Measurements from ENCODE around the gene PDZD2.

The PDZD2 gene

DNA sequence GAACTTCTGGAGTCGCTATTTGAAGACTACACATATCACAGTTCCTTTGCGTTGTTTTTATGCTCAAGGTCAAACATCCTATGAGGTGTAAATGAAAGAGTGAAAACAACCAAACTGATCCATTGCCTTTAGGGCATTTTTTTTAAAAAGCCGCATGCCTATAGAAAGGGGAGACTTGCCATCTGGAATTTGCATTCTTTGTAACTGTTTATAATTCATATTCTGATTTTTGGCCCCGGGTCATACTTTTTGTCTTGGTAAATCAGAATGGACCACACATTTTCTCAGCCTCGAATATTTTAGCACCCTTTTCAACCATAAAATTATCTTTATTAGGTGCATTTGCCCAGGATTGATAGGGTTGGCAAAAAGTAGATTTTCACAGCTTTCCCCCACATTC lies 347.2 kb downstream of the PDZD2 start:
- Histone ChIP-seq H3K4me1 (ENCODE audit: control insufficient read depth, insufficient read depth, low read length) (no peaks in the 10 kb centered on the region), H3K27ac (ENCODE audit: insufficient read depth, low read depth, low read length, poor library complexity, severe bottlenecking) (no peak overlapping the region), H3K27me3 (ENCODE audit: control insufficient read depth, insufficient read depth, low read length, poor library complexity, severe bottlenecking) (no peaks in the 10 kb centered on the region), H3K4me3 (ENCODE audit: insufficient read depth, low read depth, low read length) (no peak overlapping the region), H3K36me3 (ENCODE audit: control insufficient read depth, insufficient read depth, low read length) (no peaks in the 10 kb centered on the region), H3K9me3 (ENCODE audit: control insufficient read depth, low read length) (no peaks in the 10 kb centered on the region)
- WGBS, 2 experiments: 83 to 86% methylated on average over 5 of the region's 5 CpGs

DNA sequence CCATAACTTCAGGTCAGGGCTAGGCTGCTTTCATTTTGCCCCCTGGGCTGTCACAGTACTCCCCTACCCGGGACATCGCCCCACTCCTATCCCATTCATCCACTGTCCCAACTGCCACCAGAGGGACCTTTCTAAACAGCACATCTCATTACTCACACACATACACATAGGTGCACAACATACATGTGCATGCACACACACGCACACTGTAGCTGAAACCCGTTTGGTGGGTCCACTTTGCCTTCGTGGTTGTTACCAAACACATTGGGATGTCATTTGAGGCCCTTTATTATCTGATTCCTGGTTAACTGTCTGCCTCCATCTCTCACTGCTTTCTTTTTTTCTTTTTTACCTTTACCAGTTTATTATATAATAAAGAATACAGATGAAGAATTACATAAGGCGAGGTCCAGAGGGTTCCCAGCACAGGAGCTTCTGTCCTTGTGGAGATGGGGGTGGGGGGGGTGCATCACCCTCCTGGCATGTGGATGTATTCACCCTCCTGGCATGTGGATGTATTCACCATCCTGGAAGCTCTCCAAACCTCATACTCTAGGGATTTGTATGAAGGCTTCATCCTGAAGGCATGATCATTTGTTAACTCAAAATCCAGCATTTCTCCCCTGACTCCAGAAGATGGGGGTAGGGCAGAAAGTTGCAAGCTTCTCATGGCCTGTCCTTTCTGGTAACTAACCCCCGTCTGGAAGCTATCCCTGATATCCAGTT lies 349.2 kb downstream of the PDZD2 start:
- 94 to 95% methylated on average over 7 of the region's 7 CpGs for WGBS, 2 experiments
- H3K4me1 ChIP-seq (ENCODE audit: control insufficient read depth, insufficient read depth, low read length): no peaks in the 10 kb centered on the region
- no peak overlapping the region for H3K4me3 ChIP-seq (ENCODE audit: insufficient read depth, low read depth, low read length)
- no peaks in the 10 kb centered on the region for H3K9me3 ChIP-seq (ENCODE audit: control insufficient read depth, low read length)
- no peaks in the 10 kb centered on the region for H3K36me3 ChIP-seq (ENCODE audit: control insufficient read depth, insufficient read depth, low read length)
- no peak overlapping the region for H3K27ac ChIP-seq (ENCODE audit: insufficient read depth, low read depth, low read length, poor library complexity, severe bottlenecking)
- H3K27me3 ChIP-seq (ENCODE audit: control insufficient read depth, insufficient read depth, low read length, poor library complexity, severe bottlenecking): no peaks in the 10 kb centered on the region

DNA sequence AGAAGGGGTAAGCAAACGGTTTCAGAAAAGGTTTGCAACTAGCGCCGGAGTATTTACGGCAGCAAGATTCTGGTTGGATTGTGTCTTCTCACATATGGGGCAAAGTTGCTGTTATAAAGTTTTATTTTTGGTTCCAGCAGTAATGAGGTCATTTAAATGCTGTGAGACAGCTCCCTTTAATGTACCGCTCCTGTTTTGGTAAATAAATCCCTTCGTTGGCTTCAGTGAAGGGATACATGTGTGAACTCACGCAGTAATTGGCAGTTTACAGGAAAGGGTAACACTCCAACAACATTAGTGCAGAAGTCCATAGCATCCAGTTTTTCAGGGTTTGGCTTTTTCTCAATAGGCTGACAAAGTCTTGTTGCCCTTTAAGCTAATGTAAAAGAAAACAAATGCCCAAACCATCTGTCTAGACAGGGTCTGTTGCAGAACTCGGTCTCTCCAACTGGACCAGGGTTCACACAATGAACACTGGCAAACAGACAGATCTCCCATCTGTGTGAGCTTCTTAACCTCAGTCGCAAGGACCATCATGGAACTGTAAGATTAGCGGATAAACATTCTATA lies 351.2 kb downstream of the PDZD2 start:
- no peak overlapping the region for H3K4me3 ChIP-seq (ENCODE audit: insufficient read depth, low read depth, low read length)
- H3K4me1 ChIP-seq (ENCODE audit: control insufficient read depth, insufficient read depth, low read length): no peaks in the 10 kb centered on the region
- no peak overlapping the region for H3K27ac ChIP-seq (ENCODE audit: insufficient read depth, low read depth, low read length, poor library complexity, severe bottlenecking)
- H3K9me3 ChIP-seq (ENCODE audit: control insufficient read depth, low read length): no peaks in the 10 kb centered on the region
- no peaks in the 10 kb centered on the region for H3K36me3 ChIP-seq (ENCODE audit: control insufficient read depth, insufficient read depth, low read length)
- 96 to 97% methylated on average over 10 of the region's 10 CpGs for WGBS, 2 experiments
- H3K27me3 ChIP-seq (ENCODE audit: control insufficient read depth, insufficient read depth, low read length, poor library complexity, severe bottlenecking): no peaks in the 10 kb centered on the region

DNA sequence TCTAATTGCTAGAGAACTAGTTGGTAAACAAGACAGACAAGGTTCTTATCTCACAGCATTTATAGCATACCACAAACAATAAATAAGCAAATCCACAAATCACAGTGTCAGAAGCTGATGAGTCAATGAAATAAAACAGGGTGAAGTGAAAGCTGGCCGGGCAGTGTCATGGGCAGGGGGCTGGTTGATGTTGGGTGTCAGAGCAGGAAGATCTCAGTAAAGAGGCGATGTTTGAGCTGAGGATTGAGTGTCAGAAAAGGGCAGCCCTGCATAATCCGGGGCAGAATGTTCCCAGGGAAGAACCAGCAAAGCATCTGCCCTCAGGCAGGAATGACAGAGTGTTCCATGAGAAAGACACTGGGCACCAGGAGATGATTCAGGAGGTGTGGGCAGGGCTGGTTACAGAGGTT lies 351.8 kb downstream of the PDZD2 start:
- H3K9me3 ChIP-seq (ENCODE audit: control insufficient read depth, low read length): no peaks in the 10 kb centered on the region
- H3K4me1 ChIP-seq (ENCODE audit: control insufficient read depth, insufficient read depth, low read length): no peaks in the 10 kb centered on the region
- WGBS, 2 experiments: 86 to 87% methylated on average over 3 of the region's 3 CpGs
- H3K27me3 ChIP-seq (ENCODE audit: control insufficient read depth, insufficient read depth, low read length, poor library complexity, severe bottlenecking): no peaks in the 10 kb centered on the region
- no peaks in the 10 kb centered on the region for H3K36me3 ChIP-seq (ENCODE audit: control insufficient read depth, insufficient read depth, low read length)
- no peak overlapping the region for H3K4me3 ChIP-seq (ENCODE audit: insufficient read depth, low read depth, low read length)
- H3K27ac ChIP-seq (ENCODE audit: insufficient read depth, low read depth, low read length, poor library complexity, severe bottlenecking): no peak overlapping the region

DNA sequence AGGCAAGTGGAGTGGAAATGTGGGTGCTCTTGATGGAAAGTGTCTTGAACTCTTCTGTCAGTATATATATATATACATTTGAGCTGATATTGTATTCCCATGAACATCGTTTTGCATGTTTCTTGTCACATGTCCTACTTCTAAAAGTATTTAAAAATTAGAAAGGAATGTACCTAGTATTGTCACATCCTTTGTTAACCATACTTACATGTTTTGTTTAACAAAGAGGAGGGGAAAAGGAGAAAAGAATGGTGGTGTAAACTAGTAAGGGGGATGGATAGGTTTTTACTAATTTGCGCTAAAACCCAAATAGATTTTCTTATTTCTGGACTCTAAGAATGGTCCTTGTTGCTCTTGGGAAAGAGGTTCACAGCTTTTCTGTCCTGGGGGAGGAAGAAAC lies 353.4 kb downstream of the PDZD2 start:
- H3K4me3 ChIP-seq (ENCODE audit: insufficient read depth, low read depth, low read length): no peak overlapping the region
- H3K9me3 ChIP-seq (ENCODE audit: control insufficient read depth, low read length): no peaks in the 10 kb centered on the region
- 93 to 100% methylated on average over 1 of the region's 2 CpGs for WGBS, 2 experiments
- no peaks in the 10 kb centered on the region for H3K27me3 ChIP-seq (ENCODE audit: control insufficient read depth, insufficient read depth, low read length, poor library complexity, severe bottlenecking)
- no peak overlapping the region for H3K27ac ChIP-seq (ENCODE audit: insufficient read depth, low read depth, low read length, poor library complexity, severe bottlenecking)
- no peaks in the 10 kb centered on the region for H3K4me1 ChIP-seq (ENCODE audit: control insufficient read depth, insufficient read depth, low read length)
- no peaks in the 10 kb centered on the region for H3K36me3 ChIP-seq (ENCODE audit: control insufficient read depth, insufficient read depth, low read length)

DNA sequence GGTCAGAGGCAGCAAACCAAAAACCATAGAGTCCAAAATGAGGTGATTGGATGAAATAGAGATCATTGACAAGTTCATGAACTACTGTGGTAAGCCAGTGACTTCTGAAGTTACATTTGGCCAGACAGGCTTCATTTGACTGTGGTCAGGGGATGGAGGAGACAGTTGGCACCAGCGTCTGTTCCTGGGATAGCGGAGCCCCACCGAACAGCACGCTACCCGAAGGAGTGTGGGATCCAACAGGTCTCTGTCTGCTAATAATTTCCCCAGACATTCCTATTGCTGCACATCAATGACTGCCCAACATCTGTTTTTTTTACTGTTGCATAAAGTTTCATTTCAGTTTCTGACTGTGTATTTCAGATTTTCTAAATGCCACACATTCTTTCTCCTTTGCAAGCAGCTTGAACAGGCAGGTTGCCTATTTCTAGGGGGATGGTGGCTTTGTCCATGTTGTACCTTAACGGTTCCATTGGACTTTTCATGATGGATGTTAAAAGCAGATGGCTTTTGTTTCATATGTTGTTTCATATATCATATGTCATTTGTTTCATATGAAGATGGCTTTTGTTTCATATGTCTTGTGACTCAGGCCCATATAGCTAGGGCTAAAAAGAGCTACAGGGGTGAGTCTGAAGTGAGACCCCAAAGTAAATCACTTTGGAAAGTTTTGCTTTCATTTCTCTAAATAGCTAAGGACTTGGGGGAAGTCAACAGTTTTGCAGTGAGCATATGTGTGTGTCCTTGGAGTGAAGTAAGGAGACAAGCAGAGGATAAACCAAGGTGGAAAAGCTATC lies 354.4 kb downstream of the PDZD2 start:
- no peaks in the 10 kb centered on the region for H3K4me1 ChIP-seq (ENCODE audit: control insufficient read depth, insufficient read depth, low read length)
- WGBS, 2 experiments: 94% methylated on average over 5 to 6 of the region's 6 CpGs
- H3K9me3 ChIP-seq (ENCODE audit: control insufficient read depth, low read length): no peaks in the 10 kb centered on the region
- no peaks in the 10 kb centered on the region for H3K36me3 ChIP-seq (ENCODE audit: control insufficient read depth, insufficient read depth, low read length)
- H3K4me3 ChIP-seq (ENCODE audit: insufficient read depth, low read depth, low read length): no peak overlapping the region
- H3K27me3 ChIP-seq (ENCODE audit: control insufficient read depth, insufficient read depth, low read length, poor library complexity, severe bottlenecking): no peaks in the 10 kb centered on the region
- H3K27ac ChIP-seq (ENCODE audit: insufficient read depth, low read depth, low read length, poor library complexity, severe bottlenecking): no peak overlapping the region

DNA sequence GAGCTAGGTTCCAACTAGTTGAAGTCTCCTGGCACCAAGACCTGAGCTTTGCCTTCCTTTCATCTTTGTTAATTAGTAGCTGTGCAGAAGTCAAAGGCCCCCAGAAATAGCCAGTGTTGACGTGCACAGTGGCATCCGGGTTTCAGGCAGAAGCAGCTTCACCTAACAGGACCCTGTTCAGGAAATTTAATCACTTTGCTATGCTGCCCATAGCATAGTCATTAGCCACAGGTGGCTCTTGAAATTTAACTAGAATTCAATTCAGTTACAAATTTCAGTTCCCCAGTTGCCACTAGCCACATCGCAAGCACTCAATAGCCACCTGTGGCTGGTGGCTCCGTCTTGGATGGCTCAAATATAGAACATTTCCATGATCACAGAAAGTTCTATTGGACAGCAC lies 356.1 kb downstream of the PDZD2 start:
- no peak overlapping the region for H3K4me3 ChIP-seq (ENCODE audit: insufficient read depth, low read depth, low read length)
- 67 to 68% methylated on average over 4 of the region's 4 CpGs for WGBS, 2 experiments
- no peak overlapping the region for H3K27ac ChIP-seq (ENCODE audit: insufficient read depth, low read depth, low read length, poor library complexity, severe bottlenecking)
- no peaks in the 10 kb centered on the region for H3K27me3 ChIP-seq (ENCODE audit: control insufficient read depth, insufficient read depth, low read length, poor library complexity, severe bottlenecking)
- H3K36me3 ChIP-seq (ENCODE audit: control insufficient read depth, insufficient read depth, low read length): no peaks in the 10 kb centered on the region
- no peaks in the 10 kb centered on the region for H3K4me1 ChIP-seq (ENCODE audit: control insufficient read depth, insufficient read depth, low read length)
- H3K9me3 ChIP-seq (ENCODE audit: control insufficient read depth, low read length): no peaks in the 10 kb centered on the region

DNA sequence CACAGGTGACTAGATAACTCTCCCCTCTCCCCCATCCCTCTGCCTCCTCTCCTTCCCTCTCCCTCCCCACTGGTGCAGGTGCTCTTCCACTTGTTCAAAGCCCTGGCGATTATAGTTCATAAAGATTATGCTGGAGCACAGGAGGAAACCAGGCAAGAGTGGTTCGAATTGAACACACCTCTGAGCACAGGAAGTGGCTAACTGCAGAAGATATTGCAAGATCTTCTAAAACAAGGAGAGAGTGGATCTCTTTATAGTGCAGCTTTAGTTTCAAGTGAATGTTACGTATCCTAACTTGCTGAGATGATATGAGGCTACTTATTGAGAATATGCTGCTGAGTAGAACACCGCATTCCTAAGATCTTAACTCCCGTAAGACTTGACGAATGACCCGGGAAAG lies 356.8 kb downstream of the PDZD2 start:
- H3K4me3 ChIP-seq (ENCODE audit: insufficient read depth, low read depth, low read length): no peak overlapping the region
- H3K27me3 ChIP-seq (ENCODE audit: control insufficient read depth, insufficient read depth, low read length, poor library complexity, severe bottlenecking): no peaks in the 10 kb centered on the region
- H3K36me3 ChIP-seq (ENCODE audit: control insufficient read depth, insufficient read depth, low read length): no peaks in the 10 kb centered on the region
- H3K27ac ChIP-seq (ENCODE audit: insufficient read depth, low read depth, low read length, poor library complexity, severe bottlenecking): no peak overlapping the region
- no peaks in the 10 kb centered on the region for H3K9me3 ChIP-seq (ENCODE audit: control insufficient read depth, low read length)
- no peaks in the 10 kb centered on the region for H3K4me1 ChIP-seq (ENCODE audit: control insufficient read depth, insufficient read depth, low read length)
- WGBS, 2 experiments: 94% methylated on average over 7 of the region's 7 CpGs

DNA sequence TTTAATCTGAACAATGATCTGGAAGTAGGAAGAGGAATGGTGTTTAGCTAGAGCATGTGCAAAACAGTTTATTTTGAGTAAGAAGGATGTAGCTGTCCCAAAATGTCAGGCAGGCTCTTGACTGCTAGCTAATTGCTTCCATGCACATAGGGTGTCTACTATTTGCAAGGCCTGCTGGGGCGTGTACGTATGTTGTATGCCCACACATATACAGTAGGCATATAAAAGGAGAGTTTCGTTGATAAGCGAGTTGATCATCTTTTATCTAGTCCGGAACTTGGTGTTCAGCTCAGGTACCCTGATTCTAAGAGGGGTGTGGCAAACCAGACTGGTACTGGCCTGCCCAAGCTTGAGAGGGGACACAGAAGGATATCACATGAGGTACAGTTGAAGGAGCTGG lies 358.0 kb downstream of the PDZD2 start:
- H3K4me3 ChIP-seq (ENCODE audit: insufficient read depth, low read depth, low read length): no peak overlapping the region
- no peaks in the 10 kb centered on the region for H3K4me1 ChIP-seq (ENCODE audit: control insufficient read depth, insufficient read depth, low read length)
- WGBS, 2 experiments: 96 to 97% methylated on average over 5 of the region's 5 CpGs

DNA sequence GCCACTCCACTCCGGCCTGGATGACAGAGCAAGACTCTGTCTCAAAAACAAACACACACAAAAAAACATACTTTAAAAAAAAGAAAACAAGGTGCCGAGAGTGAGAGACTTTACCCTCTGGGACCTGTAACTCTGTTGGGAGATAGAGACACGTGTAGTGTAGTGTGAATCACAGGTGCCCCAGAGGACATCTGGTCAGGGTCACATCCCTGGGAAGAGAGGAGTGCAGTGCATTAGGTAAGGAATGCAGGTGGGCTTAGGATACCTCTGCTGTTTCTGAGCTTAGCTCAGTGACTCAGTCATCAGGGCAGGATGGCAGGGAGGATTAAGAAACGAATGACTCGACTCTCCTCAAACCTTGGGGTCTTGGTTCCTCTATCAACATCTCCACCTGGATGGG lies 360.5 kb downstream of the PDZD2 start:
- Histone ChIP-seq H3K9me3 (ENCODE audit: control insufficient read depth, low read length) (no peaks in the 10 kb centered on the region), H3K27me3 (ENCODE audit: control insufficient read depth, insufficient read depth, low read length, poor library complexity, severe bottlenecking) (no peaks in the 10 kb centered on the region), H3K4me1 (ENCODE audit: control insufficient read depth, insufficient read depth, low read length) (no peaks in the 10 kb centered on the region), H3K27ac (ENCODE audit: insufficient read depth, low read depth, low read length, poor library complexity, severe bottlenecking) (no peak overlapping the region), H3K4me3 (ENCODE audit: insufficient read depth, low read depth, low read length) (no peak overlapping the region), H3K36me3 (ENCODE audit: control insufficient read depth, insufficient read depth, low read length) (no peaks in the 10 kb centered on the region)
- 84 to 89% methylated on average over 5 of the region's 5 CpGs for WGBS, 2 experiments

More for the DNA sequence above, 358.0 kb downstream of the PDZD2 start:
- no peaks in the 10 kb centered on the region for H3K9me3 ChIP-seq (ENCODE audit: control insufficient read depth, low read length)
- H3K27me3 ChIP-seq (ENCODE audit: control insufficient read depth, insufficient read depth, low read length, poor library complexity, severe bottlenecking): no peaks in the 10 kb centered on the region
- H3K27ac ChIP-seq (ENCODE audit: insufficient read depth, low read depth, low read length, poor library complexity, severe bottlenecking): no peak overlapping the region
- no peaks in the 10 kb centered on the region for H3K36me3 ChIP-seq (ENCODE audit: control insufficient read depth, insufficient read depth, low read length)
